HG03378 (cell line): Measurements from ENCODE around the gene C19orf73.
"Not testable (repeated sequence)": the region's sequence is repeated elsewhere in the genome, so short reads cannot be mapped to it uniquely, and the experiment has no call there.

Source experiments
- ATAC-seq: cut with Tn5 transposase; IDR thresholded peaks from one replicate; pipeline ENCODE4 v1.9.1; 2021; ENCODE audit warnings: mild to moderate bottlenecking, moderate library complexity; ENCODE audit not compliant: unreplicated experiment

C19orf73 gene

GRCh38 chr19:49148784-49149651, 30.1 kb upstream of the C19orf73 start:
- no peak for ATAC-seq

GRCh38 chr19:49148044-49148682, 29.2 kb upstream of the C19orf73 start:
- ATAC-seq = no peak

- ATAC-seq = not testable (repeated sequence)
Measured at GRCh38 chr19:49146408-49146770, 27.4 kb upstream of the C19orf73 start.

GRCh38 chr19:49145573-49146407, 26.8 kb upstream of the C19orf73 start:
- no peak for ATAC-seq

GRCh38 chr19:49142866-49143335, 24.0 kb upstream of the C19orf73 start:
- no peak for ATAC-seq

- ATAC-seq = no peak
Measured at GRCh38 chr19:49141352-49141751, 22.4 kb upstream of the C19orf73 start.

- ATAC-seq = no peak
Measured at GRCh38 chr19:49140951-49141350, 22.0 kb upstream of the C19orf73 start.

- no peak for ATAC-seq
Measured at GRCh38 chr19:49136771-49137171, 17.8 kb upstream of the C19orf73 start.

GRCh38 chr19:49135686-49136085, 16.7 kb upstream of the C19orf73 start:
- ATAC-seq = no peak

- ATAC-seq = no peak
Measured at GRCh38 chr19:49133621-49134454, 14.9 kb upstream of the C19orf73 start.

GRCh38 chr19:49132974-49133609, 14.1 kb upstream of the C19orf73 start:
- ATAC-seq = no peak

- no peak for ATAC-seq
Measured at GRCh38 chr19:49130325-49130724, 11.4 kb upstream of the C19orf73 start.

GRCh38 chr19:49129238-49129583, 10.3 kb upstream of the C19orf73 start:
- ATAC-seq = no peak

- ATAC-seq = no peak
Measured at GRCh38 chr19:49128545-49129237, 9.7 kb upstream of the C19orf73 start.

GRCh38 chr19:49127674-49128544, 9.0 kb upstream of the C19orf73 start:
- ATAC-seq = peak; percentile 82

- not testable (repeated sequence) for ATAC-seq
Measured at GRCh38 chr19:49127225-49127624, 8.3 kb upstream of the C19orf73 start.

- no peak for ATAC-seq
Measured at GRCh38 chr19:49126575-49126974, 7.6 kb upstream of the C19orf73 start.

- no peak for ATAC-seq
Measured at GRCh38 chr19:49125025-49125731, 6.2 kb upstream of the C19orf73 start.
